SK-N-DZ (cell line): ENCODE data around the gene GUCA1C.

ENCODE experiments used
- DNase-seq: peaks from one replicate; pipeline ENCODE4 v3.0.0-alpha.2; 2015; ENCODE audit warnings: low spot score

Gene GUCA1C

GRCh38 chr3:108909799-108910198, 43.9 kb downstream of the GUCA1C start:
- DNase-seq: no peak

- DNase-seq: no peak
Observed at GRCh38 chr3:108907194-108907593, 46.5 kb downstream of the GUCA1C start.

- DNase-seq: no peak
Observed at GRCh38 chr3:108899530-108899929, 54.1 kb downstream of the GUCA1C start.

GRCh38 chr3:108897883-108898282, 55.8 kb downstream of the GUCA1C start:
- DNase-seq: no peak

GRCh38 chr3:108894981-108895380, 58.7 kb downstream of the GUCA1C start:
- DNase-seq: no peak

GRCh38 chr3:108891833-108892232, 61.8 kb downstream of the GUCA1C start:
- DNase-seq: no peak

- DNase-seq: no peak
Observed at GRCh38 chr3:108887777-108888176, 65.9 kb downstream of the GUCA1C start.

- DNase-seq: peak; percentile 62
Observed at GRCh38 chr3:108887121-108887520, 66.6 kb downstream of the GUCA1C start.

- DNase-seq: no peak
Observed at GRCh38 chr3:108883373-108883772, 70.3 kb downstream of the GUCA1C start.

- DNase-seq: no peak
Observed at GRCh38 chr3:108882762-108883161, 70.9 kb downstream of the GUCA1C start.

GRCh38 chr3:108879915-108880314, 73.8 kb downstream of the GUCA1C start:
- no peak for DNase-seq

GRCh38 chr3:108877901-108878300, 75.8 kb downstream of the GUCA1C start:
- DNase-seq: no peak

- DNase-seq: no peak
Observed at GRCh38 chr3:108863799-108864135, 89.9 kb downstream of the GUCA1C start.

GRCh38 chr3:108862865-108863798, 90.5 kb downstream of the GUCA1C start:
- no peak for DNase-seq

- DNase-seq: no peak
Observed at GRCh38 chr3:108861401-108861800, 92.3 kb downstream of the GUCA1C start.
